HFF-Myc (cell line): ENCODE data around the gene SERPINB6.

ENCODE experiments used
- DNase-seq: peaks from one replicate; pipeline ENCODE4 v3.0.0-alpha.2; 2011; ENCODE audit warnings: low read depth; ENCODE audit errors: extremely low read depth
- H3K4me3 ChIP-seq: replicated peaks from 2 replicates; pipeline ENCODE4 v1.5.1; 2011; ENCODE audit warnings: low read depth, mild to moderate bottlenecking, control low read depth, low read length
- CTCF ChIP-seq: IDR thresholded peaks from 2 replicates; pipeline ENCODE4 v1.5.1; 2012; ENCODE audit warnings: mild to moderate bottlenecking, low read depth, low read length, control low read depth; ENCODE audit errors: missing control alignments

Gene SERPINB6

DNA sequence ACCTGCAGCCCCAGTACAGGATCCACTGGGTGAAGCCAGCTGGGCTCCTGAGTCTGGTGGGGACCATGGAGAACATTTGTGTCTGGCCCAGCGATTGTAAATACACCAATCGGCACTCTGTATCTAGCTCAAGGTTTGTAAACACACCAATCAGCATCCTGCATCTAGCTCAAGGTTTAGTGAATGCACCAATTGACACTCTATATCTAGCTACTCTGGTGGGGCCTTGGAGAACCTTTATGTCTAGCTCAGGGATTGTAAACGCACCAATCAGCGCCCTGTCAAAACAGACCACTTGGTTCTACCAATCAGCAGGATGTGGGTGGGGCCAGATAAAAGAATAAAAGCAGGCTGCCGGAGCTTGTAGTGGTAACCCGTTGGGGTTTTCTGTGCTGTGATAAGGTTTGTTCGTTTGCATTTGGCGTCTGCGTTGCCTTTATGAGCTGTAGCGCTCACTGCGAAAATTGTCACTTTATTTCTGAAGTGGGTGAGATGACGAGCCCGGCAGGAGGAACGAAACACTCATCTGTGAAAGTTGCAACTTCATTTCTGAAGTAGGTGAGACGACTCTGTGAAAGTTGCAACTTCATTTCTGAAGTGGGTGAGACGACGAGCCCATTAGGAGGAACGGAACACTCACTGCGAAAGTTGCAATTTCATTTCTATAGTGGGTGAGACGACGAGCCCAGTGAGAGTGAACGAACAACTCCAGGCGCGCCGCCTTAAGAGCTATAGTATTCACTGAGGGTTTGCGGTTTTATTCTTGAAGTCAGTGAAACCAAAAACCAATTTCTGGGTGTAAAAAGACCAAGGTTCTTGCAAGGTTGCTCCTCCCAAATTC lies 31.1 kb downstream of the SERPINB6 start:
- H3K4me3 ChIP-seq: no peak overlapping the region
- no peak for DNase-seq
- TF ChIP-seq CTCF: no peak

GRCh38 chr6:2939315-2940009 lies 31.9 kb downstream of the SERPINB6 start:
- DNase-seq: no peak
- no peak overlapping the region for H3K4me3 ChIP-seq
- TF ChIP-seq CTCF: no peak

DNA sequence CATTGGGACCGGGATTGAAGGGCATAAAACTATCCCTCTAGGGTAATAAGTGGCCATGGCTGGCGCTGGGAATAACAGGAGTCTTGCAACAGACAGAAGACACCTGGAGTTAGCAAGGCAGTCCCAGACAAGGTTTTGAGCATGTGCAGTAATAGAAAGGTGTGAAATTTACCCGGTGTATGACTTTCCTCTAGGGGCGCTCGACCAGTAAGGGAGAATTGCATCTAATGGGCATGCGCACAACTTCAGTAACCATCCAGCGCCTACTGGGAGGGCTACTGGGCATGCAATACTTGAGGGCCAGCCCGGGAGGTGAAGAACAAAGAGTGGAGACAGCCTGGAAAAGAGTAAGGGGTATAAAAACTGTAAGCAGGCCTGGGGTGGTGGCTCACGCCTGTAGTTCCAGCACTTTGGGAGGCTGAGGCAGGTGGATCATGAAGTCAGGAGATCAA lies 32.7 kb downstream of the SERPINB6 start:
- TF ChIP-seq CTCF: no peak
- H3K4me3 ChIP-seq: no peak overlapping the region
- DNase-seq: no peak

- no peak overlapping the region for H3K4me3 ChIP-seq
- no peak for TF ChIP-seq CTCF
- no peak for DNase-seq
Observed at GRCh38 chr6:2938004-2938631, 33.2 kb downstream of the SERPINB6 start.

- no peak overlapping the region for H3K4me3 ChIP-seq
- TF ChIP-seq CTCF: no peak
- DNase-seq: no peak
Observed at GRCh38 chr6:2937627-2938003, 33.8 kb downstream of the SERPINB6 start.

DNA sequence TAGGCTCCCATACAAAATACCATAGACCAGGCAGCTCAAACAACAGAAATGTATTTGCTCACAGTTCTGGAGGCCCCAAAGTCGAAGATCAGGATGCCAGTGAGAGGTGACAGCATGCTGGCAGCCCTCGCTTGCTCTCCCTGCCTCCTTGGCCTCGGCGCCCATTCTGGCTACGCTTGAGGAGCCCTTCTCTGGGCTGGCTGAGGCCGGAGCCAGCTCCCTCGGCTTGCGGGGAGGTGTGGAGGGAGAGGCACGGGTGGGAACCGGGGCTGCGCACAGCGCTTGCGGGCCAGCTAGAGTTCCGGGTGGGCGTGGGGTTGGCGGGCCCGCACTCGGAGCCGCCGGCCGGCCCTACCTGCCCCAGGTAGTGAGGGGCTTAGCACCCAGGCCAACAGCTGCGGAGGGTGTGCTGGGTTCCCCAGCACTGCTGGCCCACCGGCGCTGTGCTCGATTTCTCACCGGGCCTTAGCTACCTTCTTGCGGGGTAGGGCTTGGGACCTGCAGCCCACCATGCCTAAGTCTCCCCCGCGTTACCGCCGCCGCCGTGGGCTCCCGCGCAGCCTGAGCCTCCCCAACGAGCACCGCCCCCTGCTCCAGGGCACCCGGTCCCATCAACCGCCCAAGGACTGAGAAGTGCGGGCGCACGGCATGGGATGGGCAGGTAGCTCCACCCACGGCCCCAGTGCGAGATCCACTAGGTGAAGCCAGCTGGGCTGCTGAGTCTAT lies 35.6 kb downstream of the SERPINB6 start:
- no peak for TF ChIP-seq CTCF
- no peak for DNase-seq
- no peak overlapping the region for H3K4me3 ChIP-seq
